BJ (cell line): ENCODE data around the gene IGSF8. TPM values are rescaled to one million over a fixed set of nuclear protein-coding genes. Genes with fewer than 3 reads are reported as not detected.

Experiments
- CTCF ChIA-PET: fragments of 350-600 bp; formaldehyde crosslinking; extraction: SDS; loops from one replicate; lab custom pipeline; 2021; ENCODE audit warnings: antibody characterized with exemption, inconsistent platforms; lab: Yijun Ruan, JAX
- POLR2A ChIA-PET: fragments of 300-600 bp; sonication (Branson Sonifier 250); formaldehyde crosslinking; extraction: SDS; loops from one replicate; lab custom pipeline; 2021; ENCODE audit warnings: antibody characterized with exemption; lab: Charles Lee
- DNase-seq: peaks from one replicate; pipeline ENCODE4 v3.0.0-alpha.2; 2011; ENCODE audit warnings: low read depth
- H3K27me3 ChIP-seq: 2 replicates; pipeline ENCODE4 v1.6.0; 2011; ENCODE audit warnings: low read length; ENCODE audit not compliant: control insufficient read depth, insufficient read depth
- H3K36me3 ChIP-seq: 2 replicates; pipeline ENCODE4 v1.5.1; 2011; ENCODE audit warnings: low read length; ENCODE audit not compliant: control insufficient read depth, insufficient read depth
- H3K4me3 ChIP-seq: 2 replicates; pipeline ENCODE4 v1.5.1; 2011; ENCODE audit warnings: low read depth, mild to moderate bottlenecking, control low read depth, low read length
- CTCF ChIP-seq: IDR thresholded peaks from 2 replicates; pipeline ENCODE4 v1.5.1; 2011; ENCODE audit warnings: low read depth, mild to moderate bottlenecking, control low read depth, inconsistent platforms, low read length, moderate library complexity; ENCODE audit not compliant: insufficient read depth
- polyA plus RNA-seq: library from polyadenylated mRNA; depleted of rRNA; stranded (reverse); fragments of >200 nt; gene quantifications from 2 replicates; pipeline ENCODE4 v1.2.3, GENCODE V29; 2011

The IGSF8 gene
- polyA plus RNA-seq, 1 experiment = 29.7 TPM

GRCh38 chr1:160101717-160102522, 3.5 kb upstream of the IGSF8 start:
- H3K27me3 ChIP-seq = no peaks in the 10 kb centered on the region; the same call in none of the 2 replicates
- H3K4me3 ChIP-seq = no peak overlapping the region
- ChIA-PET CTCF (interaction anchor here (0.8 to 7.1 kb wide), 48 partner anchors 8 to 276 kb away, joined by 3 to 82 read pairs (median 5); partner anchors contain the start of genes ATP1A4, CASQ1 and PEX19), POLR2A (no interaction called here)
- TF ChIP-seq CTCF = no peak
- no peak for DNase-seq
- H3K36me3 ChIP-seq = no peaks in the 10 kb centered on the region

- DNase-seq = no peak
- H3K27me3 ChIP-seq = no peaks in the 10 kb centered on the region; the same call in 1 of the 2 replicates
- peak; percentile 98 for TF ChIP-seq CTCF
- no peak overlapping the region for H3K4me3 ChIP-seq
- POLR2A ChIA-PET = interaction anchor here (0.6 kb wide), 1 partner anchor 204 kb away, joined by 3 read pairs; no protein-coding TSS in a partner anchor
- no peaks in the 10 kb centered on the region for H3K36me3 ChIP-seq
- CTCF ChIA-PET = interaction anchor here (0.6 to 7.1 kb wide), 49 partner anchors 9 to 277 kb away, joined by 3 to 82 read pairs (median 5); partner anchors contain the start of genes ATP1A4, CASQ1 and PEX19
Observed at GRCh38 chr1:160101037-160101716, 2.8 kb upstream of the IGSF8 start.

- no peak for TF ChIP-seq CTCF
- Histone ChIP-seq H3K4me3 (no peak overlapping the region), H3K27me3 (no peaks in the 10 kb centered on the region), H3K36me3 (no peaks in the 10 kb centered on the region)
- DNase-seq = no peak
- CTCF ChIA-PET = interaction anchor here (0.7 to 7.1 kb wide), 22 partner anchors 10 to 278 kb away, joined by 3 to 82 read pairs (median 6); partner anchors contain the start of genes CASQ1 and PEA15
- POLR2A ChIA-PET = no interaction called here
Observed at GRCh38 chr1:160099716-160100375, 1.4 kb upstream of the IGSF8 start.

- Histone ChIP-seq H3K4me3 (peak overlapping the region; percentile 65), H3K36me3 (no peaks in the 10 kb centered on the region), H3K27me3 (no peaks in the 10 kb centered on the region)
- TF ChIP-seq CTCF = no peak
- DNase-seq = peak; percentile 41
- POLR2A ChIA-PET = no interaction called here
- CTCF ChIA-PET = interaction anchor here (0.8 to 4.3 kb wide), 8 partner anchors 10 to 192 kb away, joined by 3 to 46 read pairs (median 9); no protein-coding TSS in a partner anchor
Observed at GRCh38 chr1:160098852-160099561, 588 bp upstream of the IGSF8 start.
